Activated CD4-positive, alpha-beta memory T cell treated with anti-CD3 and anti-CD28 coated beads for 36 hours (primary cell): ENCODE results near the gene PNCK. TPM values are rescaled to one million over a fixed set of nuclear protein-coding genes. Genes with fewer than 3 reads are reported as not detected.
"Not testable (repeated sequence)": the region's sequence is repeated elsewhere in the genome, so short reads cannot be mapped to it uniquely, and the experiment has no call there.

Source experiments
- CTCF ChIA-PET: fragments of 350-600 bp; sonication (Branson Sonifier 250); formaldehyde crosslinking; loops from one replicate; lab custom pipeline; 2021; ENCODE audit warnings: antibody characterized with exemption, inconsistent platforms; lab: Charles Lee
- POLR2A ChIA-PET: fragments of 350-600 bp; sonication (Branson Sonifier 250); formaldehyde crosslinking; loops from one replicate; lab custom pipeline; 2021; ENCODE audit warnings: antibody characterized with exemption; lab: Charles Lee
- DNase-seq: peaks from one replicate; pipeline ENCODE4 v3.0.0-alpha.2; 2020
- H3K27ac Mint-ChIP-seq: one replicate; pipeline ENCODE4 v1.8.0; 2021; ENCODE audit warnings: mixed read lengths
- H3K27me3 Mint-ChIP-seq: one replicate; pipeline ENCODE4 v1.8.0; 2021; ENCODE audit warnings: mixed read lengths
- H3K36me3 Mint-ChIP-seq: one replicate; pipeline ENCODE4 v1.8.0; 2021; ENCODE audit warnings: mixed read lengths
- H3K4me1 Mint-ChIP-seq: one replicate; pipeline ENCODE4 v1.8.0; 2021; ENCODE audit warnings: low read depth, mixed read lengths
- H3K4me3 Mint-ChIP-seq: one replicate; pipeline ENCODE4 v1.8.0; 2021; ENCODE audit warnings: mild to moderate bottlenecking, mixed read lengths
- H3K9me3 Mint-ChIP-seq: one replicate; pipeline ENCODE4 v1.8.0; 2021; ENCODE audit warnings: mixed read lengths
- intact Hi-C: fragments of 100-400 bp; cut with micrococcal nuclease; formaldehyde crosslinking; loops from one replicate; pipeline ENCODE4 v1.15.1; 2023
- total RNA-seq, 2 experiments: library from RNA; stranded (reverse); gene quantifications; one replicate each; pipeline ENCODE4 v1.2.3, GENCODE V29; 2021

Gene PNCK
- total RNA-seq, 2 experiments from 2014 or later, result 0.36 TPM; not detected in 1

- intact Hi-C loops, CTCF ChIA-PET, DNase-seq, H3K4me3 Mint-ChIP-seq, H3K27ac Mint-ChIP-seq, POLR2A ChIA-PET, H3K4me1 Mint-ChIP-seq, H3K27me3 Mint-ChIP-seq, H3K9me3 Mint-ChIP-seq, H3K36me3 Mint-ChIP-seq: not testable (repeated sequence)
These were observed 22.9 kb upstream of the PNCK start for GRCh38 chrX:153696538-153696937.

DNA sequence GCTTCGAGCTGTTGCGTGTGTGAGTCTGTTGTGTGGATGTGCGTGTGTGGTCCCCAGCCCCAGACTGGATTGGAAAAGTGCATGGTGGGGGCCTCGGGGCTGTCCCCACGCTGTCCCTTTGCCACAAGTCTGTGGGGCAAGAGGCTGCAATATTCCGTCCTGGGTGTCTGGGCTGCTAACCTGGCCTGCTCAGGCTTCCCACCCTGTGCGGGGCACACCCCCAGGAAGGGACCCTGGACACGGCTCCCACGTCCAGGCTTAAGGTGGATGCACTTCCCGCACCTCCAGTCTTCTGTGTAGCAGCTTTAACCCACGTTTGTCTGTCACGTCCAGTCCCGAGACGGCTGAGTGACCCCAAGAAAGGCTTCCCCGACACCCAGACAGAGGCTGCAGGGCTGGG lies 22.5 kb upstream of the PNCK start:
- peaks cover 4% of the 10 kb centered on the region for H3K36me3 Mint-ChIP-seq
- H3K4me3 Mint-ChIP-seq, result no peak overlapping the region
- intact Hi-C loops, result no loop called here
- no peaks in the 10 kb centered on the region for H3K27me3 Mint-ChIP-seq
- H3K27ac Mint-ChIP-seq, result no peak overlapping the region
- DNase-seq, result no peak
- POLR2A ChIA-PET, result no interaction called here
- no peaks in the 10 kb centered on the region for H3K9me3 Mint-ChIP-seq
- H3K4me1 Mint-ChIP-seq, result no peaks in the 10 kb centered on the region
- CTCF ChIA-PET, result no interaction called here

DNA sequence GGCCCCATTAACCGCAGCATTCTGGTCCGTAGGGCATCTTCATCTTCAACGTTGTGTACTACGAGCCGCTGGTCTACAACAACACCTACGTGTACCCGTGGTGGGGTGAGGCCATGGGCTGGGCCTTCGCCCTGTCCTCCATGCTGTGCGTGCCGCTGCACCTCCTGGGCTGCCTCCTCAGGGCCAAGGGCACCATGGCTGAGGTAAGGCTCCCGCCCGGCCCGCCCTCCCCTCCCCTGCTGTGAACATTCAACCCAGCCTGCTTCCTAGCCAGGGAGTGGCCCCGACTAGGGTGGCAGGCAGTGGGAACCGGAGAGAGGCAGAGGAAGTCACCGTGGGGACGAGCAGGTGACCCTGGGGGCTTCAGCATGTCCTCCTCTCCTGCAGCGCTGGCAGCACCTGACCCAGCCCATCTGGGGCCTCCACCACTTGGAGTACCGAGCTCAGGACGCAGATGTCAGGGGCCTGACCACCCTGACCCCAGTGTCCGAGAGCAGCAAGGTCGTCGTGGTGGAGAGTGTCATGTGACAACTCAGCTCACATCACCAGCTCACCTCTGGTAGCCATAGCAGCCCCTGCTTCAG lies 21.2 kb upstream of the PNCK start:
- H3K27ac Mint-ChIP-seq, result no peak overlapping the region
- H3K27me3 Mint-ChIP-seq, result peaks cover under 1% of the 10 kb centered on the region
- H3K4me1 Mint-ChIP-seq, result no peaks in the 10 kb centered on the region
- H3K9me3 Mint-ChIP-seq, result no peaks in the 10 kb centered on the region
- H3K4me3 Mint-ChIP-seq, result no peak overlapping the region
- intact Hi-C loops, result no loop called here
- CTCF ChIA-PET, result no interaction called here
- POLR2A ChIA-PET, result no interaction called here
- H3K36me3 Mint-ChIP-seq, result peaks cover 4% of the 10 kb centered on the region
- DNase-seq, result no peak

DNA sequence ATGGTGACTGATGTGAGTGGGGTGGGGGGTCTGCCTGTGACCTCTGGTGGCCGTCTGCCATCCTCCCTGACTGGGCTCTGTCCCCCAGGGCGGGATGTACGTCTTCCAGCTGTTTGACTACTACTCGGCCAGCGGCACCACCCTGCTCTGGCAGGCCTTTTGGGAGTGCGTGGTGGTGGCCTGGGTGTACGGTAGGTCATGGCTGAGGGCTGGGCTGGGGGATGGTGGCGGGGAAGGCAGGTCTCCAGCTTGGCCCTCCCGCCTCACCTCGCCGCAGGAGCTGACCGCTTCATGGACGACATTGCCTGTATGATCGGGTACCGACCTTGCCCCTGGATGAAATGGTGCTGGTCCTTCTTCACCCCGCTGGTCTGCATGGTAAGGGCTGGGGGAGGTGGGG lies 20.6 kb upstream of the PNCK start:
- CTCF ChIA-PET, H3K36me3 Mint-ChIP-seq, H3K27ac Mint-ChIP-seq, H3K4me1 Mint-ChIP-seq, DNase-seq, H3K27me3 Mint-ChIP-seq, H3K9me3 Mint-ChIP-seq, POLR2A ChIA-PET, intact Hi-C loops, H3K4me3 Mint-ChIP-seq: not testable (repeated sequence)

DNA sequence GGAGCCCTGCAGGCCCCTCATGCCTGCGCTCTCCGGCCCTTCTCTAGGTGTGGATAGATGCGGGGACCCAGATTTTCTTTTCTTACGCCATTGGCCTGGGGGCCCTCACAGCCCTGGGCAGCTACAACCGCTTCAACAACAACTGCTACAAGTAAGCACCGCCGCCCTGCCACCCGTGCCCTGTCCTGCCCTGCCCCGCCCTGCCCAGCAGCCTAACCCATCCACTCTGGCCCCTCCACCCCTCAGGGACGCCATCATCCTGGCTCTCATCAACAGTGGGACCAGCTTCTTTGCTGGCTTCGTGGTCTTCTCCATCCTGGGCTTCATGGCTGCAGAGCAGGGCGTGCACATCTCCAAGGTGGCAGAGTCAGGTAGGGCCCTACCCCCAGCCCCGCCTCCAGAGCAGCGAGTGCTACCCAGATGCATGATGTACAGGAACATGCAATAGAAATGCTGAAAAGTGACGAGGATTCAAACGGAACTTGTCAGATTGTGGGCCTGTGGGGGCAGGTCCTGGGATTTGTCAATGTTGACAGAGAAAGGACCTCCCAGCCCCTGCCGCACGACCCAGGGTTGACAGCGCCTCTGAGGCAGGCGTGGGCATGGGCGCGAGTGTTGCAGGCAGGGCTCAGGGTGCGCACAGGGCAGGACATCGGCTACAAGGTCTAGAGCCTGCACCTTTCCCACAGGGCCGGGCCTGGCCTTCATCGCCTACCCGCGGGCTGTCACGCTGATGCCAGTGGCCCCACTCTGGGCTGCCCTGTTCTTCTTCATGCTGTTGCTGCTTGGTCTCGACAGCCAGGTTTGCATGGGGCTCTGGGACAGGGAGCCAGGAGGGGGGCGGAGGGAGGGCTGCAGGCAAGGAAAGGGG lies 19.8 kb upstream of the PNCK start:
- DNase-seq, result no peak
- POLR2A ChIA-PET, result no interaction called here
- no peaks in the 10 kb centered on the region for H3K4me1 Mint-ChIP-seq
- CTCF ChIA-PET, result no interaction called here
- peaks cover under 1% of the 10 kb centered on the region for H3K36me3 Mint-ChIP-seq
- H3K4me3 Mint-ChIP-seq, result no peak overlapping the region
- intact Hi-C loops, result no loop called here
- H3K27me3 Mint-ChIP-seq, result peaks cover 2% of the 10 kb centered on the region
- no peak overlapping the region for H3K27ac Mint-ChIP-seq
- H3K9me3 Mint-ChIP-seq, result no peaks in the 10 kb centered on the region

- ChIA-PET CTCF (no interaction called here), POLR2A (no interaction called here)
- H3K36me3 Mint-ChIP-seq, result no peaks in the 10 kb centered on the region
- no peak overlapping the region for H3K4me3 Mint-ChIP-seq
- no peak overlapping the region for H3K27ac Mint-ChIP-seq
- H3K9me3 Mint-ChIP-seq, result no peaks in the 10 kb centered on the region
- DNase-seq, result no peak
- no peaks in the 10 kb centered on the region for H3K4me1 Mint-ChIP-seq
- intact Hi-C loops, result no loop called here
- H3K27me3 Mint-ChIP-seq, result peaks cover 2% of the 10 kb centered on the region
These were observed 19.1 kb upstream of the PNCK start for GRCh38 chrX:153692611-153693156.

- intact Hi-C loops, result no loop called here
- Mint-ChIP-seq H3K27ac (no peak overlapping the region), H3K4me3 (no peak overlapping the region), H3K9me3 (no peaks in the 10 kb centered on the region), H3K4me1 (no peaks in the 10 kb centered on the region), H3K27me3 (peaks cover 2% of the 10 kb centered on the region), H3K36me3 (no peaks in the 10 kb centered on the region)
- ChIA-PET CTCF (no interaction called here), POLR2A (no interaction called here)
- no peak for DNase-seq
These were observed 18.4 kb upstream of the PNCK start for GRCh38 chrX:153692003-153692402.

GRCh38 chrX:153691032-153691827 lies 17.6 kb upstream of the PNCK start:
- intact Hi-C loops, H3K4me1 Mint-ChIP-seq, H3K27ac Mint-ChIP-seq, DNase-seq, CTCF ChIA-PET, H3K27me3 Mint-ChIP-seq, H3K36me3 Mint-ChIP-seq, POLR2A ChIA-PET, H3K4me3 Mint-ChIP-seq, H3K9me3 Mint-ChIP-seq: not testable (repeated sequence)

GRCh38 chrX:153690466-153690865 lies 16.9 kb upstream of the PNCK start:
- POLR2A ChIA-PET, result no interaction called here
- Mint-ChIP-seq H3K27ac (no peak overlapping the region), H3K27me3 (peaks cover 2% of the 10 kb centered on the region), H3K36me3 (no peaks in the 10 kb centered on the region), H3K4me3 (no peak overlapping the region), H3K9me3 (no peaks in the 10 kb centered on the region), H3K4me1 (no peaks in the 10 kb centered on the region)
- CTCF ChIA-PET, result no interaction called here
- DNase-seq, result no peak
- intact Hi-C loops, result no loop called here

GRCh38 chrX:153689654-153690465 lies 16.2 kb upstream of the PNCK start:
- intact Hi-C loops, result no loop called here
- no peak overlapping the region for H3K27ac Mint-ChIP-seq
- no peak for DNase-seq
- no peaks in the 10 kb centered on the region for H3K4me1 Mint-ChIP-seq
- H3K4me3 Mint-ChIP-seq, result no peak overlapping the region
- no peaks in the 10 kb centered on the region for H3K9me3 Mint-ChIP-seq
- ChIA-PET CTCF (no interaction called here), POLR2A (no interaction called here)
- peaks cover 2% of the 10 kb centered on the region for H3K27me3 Mint-ChIP-seq
- no peaks in the 10 kb centered on the region for H3K36me3 Mint-ChIP-seq

DNA sequence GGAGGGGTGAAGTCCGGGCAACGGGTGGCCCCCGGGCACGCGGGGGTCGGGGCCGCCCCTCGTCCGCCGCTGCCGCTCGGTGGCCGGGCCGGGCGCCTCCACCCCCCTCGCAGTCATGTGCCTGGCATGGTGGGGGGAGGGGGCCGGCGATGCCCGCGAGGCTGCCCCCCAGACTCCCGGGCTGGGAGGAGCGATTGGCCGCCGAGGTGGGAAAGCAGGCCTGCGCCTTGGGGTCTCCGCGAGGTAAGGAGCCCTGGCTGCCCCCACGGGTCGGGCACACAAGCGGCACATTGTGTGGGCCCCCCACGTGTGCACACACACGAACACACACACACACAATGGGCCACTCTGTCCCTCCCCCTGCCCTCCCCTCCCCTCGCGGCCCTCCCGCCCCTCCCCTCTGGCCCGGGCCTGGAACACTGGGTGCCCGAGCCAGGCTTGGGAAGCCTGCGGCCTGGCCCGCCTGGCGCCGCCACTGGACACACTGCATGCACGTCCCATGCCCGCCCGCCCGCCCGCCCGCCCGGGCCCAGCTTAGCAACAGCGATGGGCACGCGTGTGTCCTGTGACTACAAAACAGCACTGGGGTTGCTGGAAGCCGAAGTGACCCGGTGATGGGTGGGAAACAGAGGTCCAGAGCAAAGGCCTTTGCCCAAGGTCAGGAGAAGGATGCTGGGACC lies 15.4 kb upstream of the PNCK start:
- no peak overlapping the region for H3K27ac Mint-ChIP-seq
- no peak overlapping the region for H3K4me3 Mint-ChIP-seq
- intact Hi-C loops, result no loop called here
- H3K4me1 Mint-ChIP-seq, result no peaks in the 10 kb centered on the region
- POLR2A ChIA-PET, result no interaction called here
- CTCF ChIA-PET, result no interaction called here
- peaks cover 2% of the 10 kb centered on the region for H3K27me3 Mint-ChIP-seq
- H3K9me3 Mint-ChIP-seq, result no peaks in the 10 kb centered on the region
- H3K36me3 Mint-ChIP-seq, result no peaks in the 10 kb centered on the region
- DNase-seq, result no peak
